Activated effector memory CD4-positive, alpha-beta T cell treated with Interleukin-2 at 50 U/mL for 16 hours (primary cell): ENCODE results near the gene CIT.
"Not testable (repeated sequence)": the region's sequence is repeated elsewhere in the genome, so short reads cannot be mapped to it uniquely, and the experiment has no call there.

Experiments used
- DNase-seq: peaks from one replicate; pipeline ENCODE4 v3.0.0-alpha.2; 2020

The CIT gene

DNA sequence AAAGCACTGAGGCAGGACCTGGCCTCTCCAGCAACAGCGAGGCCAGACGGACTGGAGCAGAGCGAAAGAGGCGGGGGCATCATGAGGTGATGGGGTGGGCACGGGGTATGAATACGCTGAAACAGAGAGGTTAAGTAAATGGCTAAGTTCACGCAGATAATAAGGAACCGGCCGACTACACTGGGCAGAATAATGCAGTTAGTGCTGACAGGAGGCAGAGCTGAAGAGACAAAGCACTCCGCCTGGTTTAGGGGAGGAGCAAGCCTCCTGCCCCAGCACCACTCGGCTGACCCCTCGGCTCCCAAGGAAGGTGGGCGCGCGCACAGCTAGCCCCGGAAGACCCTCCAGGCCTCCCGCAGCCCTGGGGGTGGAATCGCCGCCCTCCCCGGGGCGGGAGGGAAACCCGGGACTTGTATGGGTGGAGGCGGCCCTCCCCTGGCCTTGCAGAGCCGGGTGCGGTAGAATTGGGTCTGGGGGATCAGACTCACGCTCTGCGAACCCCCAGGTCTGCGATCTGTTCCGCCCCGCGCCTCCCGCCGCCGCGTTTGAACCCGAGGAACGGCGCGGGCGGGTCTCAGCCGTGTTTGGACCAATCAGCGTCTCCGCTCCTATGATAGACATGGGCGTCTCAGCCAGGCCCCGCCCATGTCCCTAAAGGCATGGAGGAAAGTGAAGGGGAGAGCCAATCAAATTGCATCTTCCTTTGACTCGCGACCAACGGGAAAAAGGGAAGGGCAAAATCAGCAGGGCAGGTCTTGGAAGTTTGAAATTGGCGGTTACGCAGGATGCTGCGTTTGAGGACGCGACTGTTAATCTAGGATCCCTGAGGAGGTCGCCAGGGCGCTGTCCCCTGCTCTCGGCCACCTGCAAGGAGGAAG lies at the start of gene CIT:
Gene CIT, minus strand, starts transcription at position 560 of the 878 bp plus-strand sequence. CDS start 1,152 bp downstream, outside the sequence.
- peak; percentile 78 for DNase-seq

- DNase-seq, result no peak
Measured at GRCh38 chr12:119925269-119925668, 48.1 kb upstream of the CIT start.

- no peak for DNase-seq
Measured at GRCh38 chr12:119920064-119920463, 42.9 kb upstream of the CIT start.

DNA sequence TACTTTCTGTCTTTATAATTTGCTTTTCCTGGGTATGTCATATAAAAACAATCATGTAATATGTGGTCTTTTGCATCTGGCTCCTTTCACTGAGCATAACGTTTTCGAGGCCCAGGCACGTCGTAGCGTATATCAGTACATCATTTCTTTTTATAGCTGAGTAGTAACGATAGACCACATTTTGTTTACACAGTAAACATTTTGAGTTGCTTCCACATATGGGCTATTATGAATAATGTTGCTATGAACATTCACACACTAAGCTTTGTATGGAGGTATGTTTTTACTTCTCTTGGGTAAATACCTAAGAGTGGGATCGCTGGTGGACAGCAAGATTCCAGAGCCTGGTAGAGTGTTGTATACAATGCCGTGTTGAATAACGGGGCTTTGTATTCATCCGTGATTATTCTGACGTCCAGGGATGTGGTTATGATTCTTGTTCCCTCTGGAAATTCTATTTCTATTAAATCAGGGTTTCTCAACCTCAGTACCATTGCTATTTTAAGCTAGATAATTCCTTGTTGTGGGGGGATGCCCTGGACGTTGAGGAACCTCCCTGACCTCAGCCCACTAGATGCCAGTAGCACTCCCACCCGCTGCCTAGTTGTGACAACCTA lies 38.9 kb upstream of the CIT start:
- DNase-seq, result no peak

- no peak for DNase-seq
Measured at GRCh38 chr12:119914666-119915065, 37.5 kb upstream of the CIT start.

DNA sequence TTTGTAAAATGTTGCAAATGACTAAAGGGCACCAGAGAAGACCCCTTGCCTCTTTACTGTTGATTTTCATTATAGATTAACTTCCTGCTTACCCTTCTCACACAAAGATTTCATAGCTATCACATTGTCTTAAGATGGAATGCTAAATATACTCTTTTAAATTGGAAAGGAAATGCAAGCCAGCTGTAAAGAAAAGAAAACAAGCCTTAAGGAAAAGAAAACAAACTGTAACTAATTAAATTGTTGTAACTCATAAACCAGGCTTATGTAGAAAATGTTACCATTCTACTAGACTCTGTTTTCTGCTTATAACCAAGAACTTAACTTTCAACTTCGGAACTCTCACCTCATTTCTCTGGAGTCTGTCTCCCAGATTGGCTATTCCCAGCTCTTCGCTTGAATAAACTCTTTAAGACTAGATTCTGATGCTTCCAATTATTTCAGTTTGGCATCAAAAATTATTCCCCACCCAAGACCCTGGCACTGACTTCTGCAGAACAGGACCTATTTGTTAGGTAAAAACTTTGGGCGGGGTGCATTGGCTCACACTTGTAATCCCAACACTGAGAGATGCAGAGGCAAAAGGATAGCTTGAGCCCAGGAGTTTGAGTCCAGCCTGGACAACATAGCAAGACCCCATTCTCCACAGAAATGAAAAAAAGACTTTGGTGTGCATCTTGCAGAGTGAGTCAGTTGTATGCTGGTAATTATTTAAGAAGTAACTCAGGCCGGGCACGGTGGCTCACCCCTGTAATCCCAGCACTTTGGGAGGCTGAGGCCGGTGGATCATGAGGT lies 36.6 kb upstream of the CIT start:
- no peak for DNase-seq

DNA sequence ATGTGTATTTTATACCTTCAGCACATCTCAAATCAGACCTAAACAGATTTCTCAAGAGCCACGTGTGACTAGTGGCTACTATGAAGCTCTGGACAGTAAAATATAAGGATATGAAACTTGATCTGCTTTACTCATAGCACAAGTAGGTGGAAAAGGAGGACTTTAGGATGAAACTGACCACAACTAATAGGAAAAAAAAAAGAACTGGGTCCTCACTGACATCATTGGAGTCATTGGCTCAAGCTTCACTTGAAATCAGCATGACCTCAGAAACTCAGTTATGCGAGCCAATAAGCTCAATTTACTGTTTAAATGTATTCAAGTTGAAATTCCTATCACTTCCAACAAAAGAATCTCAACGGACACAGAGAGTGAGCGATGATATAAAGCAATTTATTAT lies 34.1 kb upstream of the CIT start:
- DNase-seq, result no peak

GRCh38 chr12:119910586-119910985 lies 33.5 kb upstream of the CIT start:
- no peak for DNase-seq

DNA sequence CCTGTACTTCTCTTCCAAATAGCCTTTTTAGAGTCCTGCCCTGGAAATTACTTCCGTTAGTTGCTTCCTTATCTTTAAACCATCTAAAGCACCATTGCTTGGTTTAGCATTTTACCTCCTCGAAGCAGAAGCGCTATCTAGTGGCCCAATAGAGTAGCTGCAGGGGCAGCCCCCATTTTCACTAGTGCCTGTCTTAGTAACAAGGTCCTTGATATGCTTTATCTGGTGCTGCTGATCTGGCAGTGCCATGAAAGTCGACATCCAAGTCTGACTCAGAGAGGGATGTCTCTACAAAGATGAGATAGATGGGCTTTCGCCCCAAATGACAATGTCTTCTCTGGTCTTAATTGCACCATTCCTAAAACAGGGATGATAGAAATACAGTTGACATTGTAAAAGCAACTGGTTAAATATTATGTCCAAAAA lies 25.0 kb upstream of the CIT start:
- DNase-seq, result peak; percentile 59

- DNase-seq, result no peak
Measured at GRCh38 chr12:119901670-119902069, 24.6 kb upstream of the CIT start.

- no peak for DNase-seq
Measured at GRCh38 chr12:119894916-119895315, 17.8 kb upstream of the CIT start.

- not testable (repeated sequence) for DNase-seq
Measured at GRCh38 chr12:119892611-119893010, 15.5 kb upstream of the CIT start.

GRCh38 chr12:119885549-119885948 lies 8.4 kb upstream of the CIT start:
- no peak for DNase-seq

GRCh38 chr12:119883791-119884190 lies 6.7 kb upstream of the CIT start:
- DNase-seq, result not testable (repeated sequence)

- DNase-seq, result no peak
Measured at GRCh38 chr12:119883237-119883636, 6.1 kb upstream of the CIT start.

- no peak for DNase-seq
Measured at GRCh38 chr12:119877639-119877948, 474 bp upstream of the CIT start.

- DNase-seq, result no peak
Measured at GRCh38 chr12:119870457-119870856, 6.7 kb downstream of the CIT start.

DNA sequence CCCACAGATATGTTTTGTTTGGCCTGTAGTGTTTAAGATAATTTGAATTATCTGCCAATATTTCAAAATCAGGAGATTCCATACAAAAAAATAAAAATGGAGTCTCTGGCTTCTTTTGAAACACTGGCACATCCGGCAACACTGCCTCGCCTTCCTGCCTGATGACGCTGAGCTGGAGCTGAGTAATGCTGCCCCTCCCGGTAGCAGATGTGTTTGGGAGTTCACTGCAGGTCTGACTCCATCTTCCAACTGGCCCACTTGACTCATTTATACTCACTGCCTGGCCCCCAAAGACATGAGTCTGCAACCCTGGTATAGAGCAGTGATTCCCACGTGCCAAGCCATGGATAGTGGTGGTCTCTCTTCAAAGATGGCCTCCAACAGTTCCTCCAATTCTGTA lies 7.4 kb downstream of the CIT start:
- no peak for DNase-seq

GRCh38 chr12:119868992-119869391 lies 8.1 kb downstream of the CIT start:
- no peak for DNase-seq

DNA sequence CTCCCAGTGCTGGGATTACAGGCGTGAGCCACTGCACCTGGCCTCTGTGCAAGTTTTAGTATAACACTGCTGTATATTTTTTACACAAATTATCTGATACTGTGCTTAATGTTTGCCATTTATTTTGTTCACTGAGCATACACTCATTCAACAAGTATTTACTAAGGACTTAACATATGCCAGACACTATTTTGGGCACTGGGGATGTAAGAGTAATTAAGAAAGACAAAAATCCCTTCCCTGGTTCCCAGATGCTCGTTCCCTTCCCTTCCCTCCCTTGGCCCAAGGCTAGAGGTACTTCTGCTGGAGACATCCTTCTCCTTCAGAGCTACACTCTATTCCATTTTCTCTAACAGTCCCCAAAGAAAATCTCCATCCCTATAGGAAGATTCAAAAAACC lies 12.5 kb downstream of the CIT start:
- DNase-seq, result no peak

DNA sequence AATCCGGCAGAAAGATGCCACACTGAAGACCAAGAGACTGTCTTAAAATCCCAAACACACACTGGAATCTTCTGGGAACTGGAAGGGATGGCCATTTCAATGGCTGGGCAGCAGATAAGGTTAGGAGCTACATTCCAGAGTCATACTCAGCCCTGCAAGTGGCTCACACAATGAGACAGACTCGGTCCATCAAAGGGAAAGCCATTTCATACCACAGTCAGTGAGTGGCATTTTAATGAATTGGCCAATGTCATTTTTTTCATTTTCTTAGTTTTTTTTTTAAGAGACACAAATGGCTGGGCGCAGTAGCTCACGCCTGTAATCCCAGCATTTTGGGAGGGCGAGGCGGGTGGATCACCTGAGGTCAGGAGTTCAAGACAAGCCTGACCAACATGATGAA lies 17.9 kb downstream of the CIT start:
- no peak for DNase-seq

DNA sequence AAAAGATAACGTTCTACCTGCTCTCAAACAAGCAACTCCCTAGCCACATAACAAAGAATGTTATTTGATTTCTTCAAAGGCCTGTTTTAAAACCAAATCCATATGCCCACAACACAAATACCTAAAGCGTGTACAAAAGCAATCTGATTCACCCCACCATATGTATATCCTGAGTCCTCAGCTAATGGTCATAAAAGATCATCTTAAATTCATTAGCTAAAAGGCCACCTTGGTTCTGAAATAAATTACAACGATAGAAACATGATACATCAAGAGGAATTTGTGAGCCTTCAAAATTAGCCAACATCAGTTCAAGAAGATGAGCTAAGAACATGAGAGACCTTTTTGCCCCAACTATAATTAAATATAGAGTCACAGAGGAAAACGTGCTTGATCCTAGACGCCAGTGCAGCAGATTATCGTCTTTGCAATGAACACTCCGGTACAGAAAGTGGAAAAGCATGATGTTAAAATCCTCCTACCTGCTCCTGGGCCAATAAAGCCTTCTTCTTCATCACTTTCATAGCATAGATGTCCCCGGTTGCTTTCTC lies 20.0 kb downstream of the CIT start:
- no peak for DNase-seq

DNA sequence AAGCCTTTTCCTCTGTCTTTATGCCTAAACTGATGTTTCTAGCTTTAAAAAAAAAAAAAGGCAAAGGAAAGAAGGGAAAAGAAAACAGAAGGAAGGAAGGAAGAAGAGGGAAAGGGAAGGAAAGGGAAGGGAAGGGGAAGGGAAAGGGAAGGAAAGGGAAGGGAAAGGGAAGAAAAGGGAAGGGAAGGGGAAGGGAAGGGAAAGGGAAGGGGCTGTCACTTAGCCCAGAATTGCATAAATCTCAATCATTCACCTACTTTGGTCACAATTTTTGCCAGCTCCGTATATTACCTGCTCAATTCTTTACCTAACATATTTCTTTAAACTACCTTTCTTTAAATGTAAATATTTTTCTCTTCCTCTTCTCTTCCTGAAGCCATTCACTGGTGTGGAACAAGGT lies 26.8 kb downstream of the CIT start:
- DNase-seq, result no peak

DNA sequence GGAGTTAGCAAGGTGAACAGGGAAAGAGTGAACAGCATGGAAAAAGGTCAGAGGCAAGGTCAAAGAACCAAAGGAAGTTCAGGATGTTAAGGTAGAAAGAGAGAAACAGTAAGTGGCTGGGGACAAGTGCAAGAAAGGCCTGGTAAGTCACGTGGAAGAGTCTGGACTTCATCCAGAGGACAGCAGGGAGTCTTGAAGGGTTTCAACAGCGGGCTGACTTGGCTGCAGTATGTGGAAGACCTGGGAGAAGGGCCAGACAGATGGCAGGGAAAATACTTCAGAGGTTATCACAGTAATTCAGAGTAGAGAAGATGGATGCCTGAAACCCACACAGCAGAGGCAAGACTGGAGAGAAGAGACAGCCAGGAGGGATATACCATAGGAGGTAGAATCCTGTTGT lies 34.0 kb downstream of the CIT start:
- no peak for DNase-seq
